HCT116 (cell line): ENCODE results near the gene CPED1.

Experiments used
- EZH2 ChIP-seq: fragments of 200-600 bp; sonication (generic); IDR thresholded peaks from 2 replicates; pipeline ENCODE4 v1.6.1; 2017; ENCODE audit warnings: antibody characterized with exemption, mixed run types
- POLR2A ChIP-seq: IDR thresholded peaks from 2 replicates; pipeline ENCODE4 v1.7.0; 2011; ENCODE audit warnings: borderline replicate concordance; ENCODE audit not compliant: insufficient read depth, insufficient read length; ENCODE audit errors: extremely low read depth
- SP1 ChIP-seq: IDR thresholded peaks from 2 replicates; pipeline ENCODE4 v1.6.1; 2012; ENCODE audit warnings: low read depth
- TF ChIP-seq, protein P1 (sequence below), 3 experiments: fragments of 200-600 bp in 1 of 3; sonication (generic) in 1 of 3; IDR thresholded peaks in 2 of 3; conservative IDR thresholded peaks in 1 of 3; 2 replicates each; pipeline ENCODE4 v1.5.1; 2012 to 2017; ENCODE audit warnings: low read depth in 2 of 3, low read length in 2 of 3, antibody characterized with exemption in 1 of 3, borderline replicate concordance in 1 of 3, control low read depth in 1 of 3, mild to moderate bottlenecking in 1 of 3, mixed read lengths in 1 of 3, mixed run types in 1 of 3, moderate library complexity in 1 of 3; ENCODE audit not compliant: insufficient read depth in 1 of 3
- TF ChIP-seq, protein P2 (sequence below): IDR thresholded peaks from 2 replicates; pipeline ENCODE4 v1.6.1; 2012; ENCODE audit warnings: low read depth
- TF ChIP-seq, protein P3 (sequence below): IDR thresholded peaks from 2 replicates; pipeline ENCODE4 v1.6.1; 2012

DNA sequence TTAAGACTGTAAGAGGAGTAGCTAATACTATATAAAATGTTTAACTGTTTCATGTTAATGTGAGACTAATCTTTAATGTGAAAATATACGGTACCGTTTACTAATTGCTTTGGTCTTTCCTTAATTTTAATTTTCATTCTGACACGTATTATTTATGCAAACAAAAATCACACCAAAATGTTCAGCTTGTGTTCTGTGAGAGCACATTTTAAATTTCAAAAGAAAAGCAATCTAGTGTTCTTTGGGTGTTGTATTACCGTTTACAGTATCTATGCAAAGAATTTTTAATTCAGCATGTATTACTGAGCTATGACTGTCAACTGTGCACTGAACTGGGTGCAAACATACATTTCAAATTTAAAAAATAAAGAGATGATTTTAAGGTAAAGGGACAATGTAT, 342.5 kb downstream of the CPED1 start:
- TF ChIP-seq EZH2 (no peak), POLR2A (no peak), SP1 (no peak)
- TF ChIP-seq, protein P1, sequence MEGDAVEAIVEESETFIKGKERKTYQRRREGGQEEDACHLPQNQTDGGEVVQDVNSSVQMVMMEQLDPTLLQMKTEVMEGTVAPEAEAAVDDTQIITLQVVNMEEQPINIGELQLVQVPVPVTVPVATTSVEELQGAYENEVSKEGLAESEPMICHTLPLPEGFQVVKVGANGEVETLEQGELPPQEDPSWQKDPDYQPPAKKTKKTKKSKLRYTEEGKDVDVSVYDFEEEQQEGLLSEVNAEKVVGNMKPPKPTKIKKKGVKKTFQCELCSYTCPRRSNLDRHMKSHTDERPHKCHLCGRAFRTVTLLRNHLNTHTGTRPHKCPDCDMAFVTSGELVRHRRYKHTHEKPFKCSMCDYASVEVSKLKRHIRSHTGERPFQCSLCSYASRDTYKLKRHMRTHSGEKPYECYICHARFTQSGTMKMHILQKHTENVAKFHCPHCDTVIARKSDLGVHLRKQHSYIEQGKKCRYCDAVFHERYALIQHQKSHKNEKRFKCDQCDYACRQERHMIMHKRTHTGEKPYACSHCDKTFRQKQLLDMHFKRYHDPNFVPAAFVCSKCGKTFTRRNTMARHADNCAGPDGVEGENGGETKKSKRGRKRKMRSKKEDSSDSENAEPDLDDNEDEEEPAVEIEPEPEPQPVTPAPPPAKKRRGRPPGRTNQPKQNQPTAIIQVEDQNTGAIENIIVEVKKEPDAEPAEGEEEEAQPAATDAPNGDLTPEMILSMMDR (IDR thresholded peaks at IDR 0.05 in 2 of 3, conservative IDR thresholded peaks at IDR 0.05 in 1 of 3; ENCODE audit: borderline replicate concordance in 1 of 3, insufficient read depth in 1 of 3, low read depth in 2 of 3, low read length in 2 of 3) = no peak
- TF ChIP-seq, protein P2, sequence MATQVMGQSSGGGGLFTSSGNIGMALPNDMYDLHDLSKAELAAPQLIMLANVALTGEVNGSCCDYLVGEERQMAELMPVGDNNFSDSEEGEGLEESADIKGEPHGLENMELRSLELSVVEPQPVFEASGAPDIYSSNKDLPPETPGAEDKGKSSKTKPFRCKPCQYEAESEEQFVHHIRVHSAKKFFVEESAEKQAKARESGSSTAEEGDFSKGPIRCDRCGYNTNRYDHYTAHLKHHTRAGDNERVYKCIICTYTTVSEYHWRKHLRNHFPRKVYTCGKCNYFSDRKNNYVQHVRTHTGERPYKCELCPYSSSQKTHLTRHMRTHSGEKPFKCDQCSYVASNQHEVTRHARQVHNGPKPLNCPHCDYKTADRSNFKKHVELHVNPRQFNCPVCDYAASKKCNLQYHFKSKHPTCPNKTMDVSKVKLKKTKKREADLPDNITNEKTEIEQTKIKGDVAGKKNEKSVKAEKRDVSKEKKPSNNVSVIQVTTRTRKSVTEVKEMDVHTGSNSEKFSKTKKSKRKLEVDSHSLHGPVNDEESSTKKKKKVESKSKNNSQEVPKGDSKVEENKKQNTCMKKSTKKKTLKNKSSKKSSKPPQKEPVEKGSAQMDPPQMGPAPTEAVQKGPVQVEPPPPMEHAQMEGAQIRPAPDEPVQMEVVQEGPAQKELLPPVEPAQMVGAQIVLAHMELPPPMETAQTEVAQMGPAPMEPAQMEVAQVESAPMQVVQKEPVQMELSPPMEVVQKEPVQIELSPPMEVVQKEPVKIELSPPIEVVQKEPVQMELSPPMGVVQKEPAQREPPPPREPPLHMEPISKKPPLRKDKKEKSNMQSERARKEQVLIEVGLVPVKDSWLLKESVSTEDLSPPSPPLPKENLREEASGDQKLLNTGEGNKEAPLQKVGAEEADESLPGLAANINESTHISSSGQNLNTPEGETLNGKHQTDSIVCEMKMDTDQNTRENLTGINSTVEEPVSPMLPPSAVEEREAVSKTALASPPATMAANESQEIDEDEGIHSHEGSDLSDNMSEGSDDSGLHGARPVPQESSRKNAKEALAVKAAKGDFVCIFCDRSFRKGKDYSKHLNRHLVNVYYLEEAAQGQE = no peak
- TF ChIP-seq, protein P3, sequence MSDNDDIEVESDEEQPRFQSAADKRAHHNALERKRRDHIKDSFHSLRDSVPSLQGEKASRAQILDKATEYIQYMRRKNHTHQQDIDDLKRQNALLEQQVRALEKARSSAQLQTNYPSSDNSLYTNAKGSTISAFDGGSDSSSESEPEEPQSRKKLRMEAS = no peak
